HG03575 (cell line): ENCODE results near the gene CDH13.

ENCODE experiments used
- ATAC-seq: cut with Tn5 transposase; IDR thresholded peaks from one replicate; pipeline ENCODE4 v1.9.1; 2021; ENCODE audit not compliant: unreplicated experiment, insufficient number of reproducible peaks, low FRiP score; ENCODE audit errors: extremely low read depth

Gene CDH13

DNA sequence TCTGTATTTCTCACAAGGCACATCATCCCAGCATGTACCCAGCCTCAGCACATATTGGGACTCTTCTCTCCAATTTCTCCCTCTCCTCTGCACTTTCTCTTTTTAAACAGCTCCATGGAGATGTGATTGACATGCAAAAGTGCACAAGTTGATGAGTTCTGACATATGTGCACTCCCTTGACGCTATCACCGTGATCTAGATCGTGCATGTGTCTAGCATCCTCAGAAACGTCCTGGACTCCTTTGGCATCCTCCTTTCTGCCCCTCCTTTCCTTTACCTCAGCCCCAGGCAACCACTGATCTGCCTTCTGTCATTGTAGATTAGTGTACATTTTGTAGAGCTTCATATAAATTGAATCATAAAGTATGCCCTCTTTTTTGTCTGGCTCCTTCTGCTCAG, 1073.0 kb downstream of the CDH13 start:
- no peak for ATAC-seq

- no peak for ATAC-seq
These were observed 1074.1 kb downstream of the CDH13 start for GRCh38 chr16:83700918-83701317.

DNA sequence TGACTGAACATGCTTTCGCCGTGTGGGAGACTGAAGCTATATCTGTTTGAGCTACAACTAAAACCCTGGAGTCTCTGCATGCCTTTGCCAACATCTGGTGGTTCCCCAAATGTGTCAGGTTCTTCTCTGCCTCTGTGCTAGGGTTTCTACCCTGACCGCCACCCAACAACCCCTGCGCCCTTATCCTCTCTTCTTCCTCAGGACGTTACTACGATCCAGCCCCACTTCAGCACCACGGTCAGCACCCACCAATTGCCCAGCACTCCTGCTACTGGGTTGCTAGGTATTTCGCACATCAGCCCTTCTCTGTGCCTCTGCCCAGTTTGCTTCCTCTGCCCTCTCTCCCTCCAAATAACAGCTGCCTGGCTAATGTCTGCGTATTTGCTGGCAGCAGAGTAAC, 1074.7 kb downstream of the CDH13 start:
- ATAC-seq = no peak

GRCh38 chr16:83704656-83705055, 1077.9 kb downstream of the CDH13 start:
- ATAC-seq = no peak

- ATAC-seq = no peak
These were observed 1079.1 kb downstream of the CDH13 start for GRCh38 chr16:83705856-83706255.

DNA sequence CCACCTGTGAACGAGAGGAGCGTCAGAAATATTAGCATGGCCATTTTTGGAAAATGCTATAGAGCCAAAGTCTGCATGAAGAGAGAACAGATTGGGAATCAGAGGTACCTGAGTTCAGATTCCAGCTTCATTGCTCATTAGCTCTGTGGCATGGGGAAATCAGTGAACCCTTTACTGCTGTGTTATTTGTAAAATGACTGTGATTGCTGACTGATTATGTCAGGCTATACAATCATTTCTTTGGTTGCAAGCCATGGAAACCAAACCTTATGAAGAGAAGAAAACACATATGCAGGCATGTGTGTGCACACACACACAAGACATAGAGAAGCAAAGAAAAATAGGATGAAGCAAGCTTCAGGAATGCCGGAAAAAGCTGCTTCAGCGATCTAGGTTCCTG, 1079.6 kb downstream of the CDH13 start:
- ATAC-seq = no peak

GRCh38 chr16:83711069-83711468, 1084.3 kb downstream of the CDH13 start:
- no peak for ATAC-seq

DNA sequence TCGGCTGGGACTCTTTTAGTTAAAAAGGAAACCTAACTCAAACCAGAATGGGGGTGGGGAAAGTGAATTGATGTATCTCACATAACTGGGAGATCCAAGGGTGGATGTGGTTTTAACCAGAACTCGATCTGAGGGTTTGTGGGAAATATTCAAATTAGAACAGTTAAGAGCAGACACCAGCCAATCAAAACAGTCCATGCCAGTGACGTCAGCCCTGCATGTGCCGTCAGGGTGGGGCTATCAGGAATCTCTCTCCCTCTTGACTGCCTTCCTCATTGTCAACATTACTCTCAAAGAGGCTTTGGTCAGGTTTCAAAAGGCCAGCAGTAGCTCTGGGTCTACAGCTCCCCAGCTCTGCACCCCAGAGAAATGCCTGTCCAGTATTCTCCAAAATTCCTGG, 1086.8 kb downstream of the CDH13 start:
- ATAC-seq = no peak

DNA sequence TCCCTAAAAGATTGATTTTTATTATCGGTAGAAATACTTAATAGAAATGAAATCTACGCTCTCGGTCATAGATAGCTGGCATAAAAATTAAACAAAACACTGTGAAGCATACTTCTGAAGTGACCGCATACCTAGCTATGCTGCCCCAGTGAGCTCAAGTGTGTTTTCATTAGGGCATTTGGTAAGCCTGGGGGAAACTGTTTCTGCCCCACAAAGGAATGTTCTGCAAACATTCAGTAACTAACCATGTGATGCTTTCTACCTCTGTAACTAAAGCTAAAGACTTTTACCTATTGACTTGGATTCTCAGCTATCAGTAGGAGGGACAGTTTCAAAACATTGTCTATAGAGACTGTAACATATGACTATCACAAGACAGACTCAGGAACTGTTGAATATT, 1087.5 kb downstream of the CDH13 start:
- no peak for ATAC-seq

GRCh38 chr16:83715217-83715920, 1088.6 kb downstream of the CDH13 start:
- ATAC-seq = no peak

- ATAC-seq = no peak
These were observed 1090.5 kb downstream of the CDH13 start for GRCh38 chr16:83717308-83717707.

- no peak for ATAC-seq
These were observed 1091.0 kb downstream of the CDH13 start for GRCh38 chr16:83717814-83718213.

DNA sequence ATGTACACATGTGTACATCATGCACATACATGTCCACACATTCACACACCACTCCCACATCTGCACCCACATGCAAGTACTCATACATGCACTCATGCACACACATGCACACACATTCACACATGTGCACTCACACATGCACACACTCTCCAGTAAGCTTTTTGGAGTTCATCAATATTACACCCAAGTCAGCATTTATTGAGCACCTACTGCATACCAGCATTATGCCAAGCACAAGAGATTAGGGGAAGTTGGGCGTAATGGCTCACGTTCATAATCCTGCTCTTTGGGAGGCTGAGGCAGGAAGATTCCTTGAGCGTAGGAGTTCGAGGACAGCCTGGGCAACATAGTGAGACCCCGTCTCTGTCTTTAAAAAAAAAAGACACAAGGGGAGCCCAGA, 1093.4 kb downstream of the CDH13 start:
- ATAC-seq = no peak

DNA sequence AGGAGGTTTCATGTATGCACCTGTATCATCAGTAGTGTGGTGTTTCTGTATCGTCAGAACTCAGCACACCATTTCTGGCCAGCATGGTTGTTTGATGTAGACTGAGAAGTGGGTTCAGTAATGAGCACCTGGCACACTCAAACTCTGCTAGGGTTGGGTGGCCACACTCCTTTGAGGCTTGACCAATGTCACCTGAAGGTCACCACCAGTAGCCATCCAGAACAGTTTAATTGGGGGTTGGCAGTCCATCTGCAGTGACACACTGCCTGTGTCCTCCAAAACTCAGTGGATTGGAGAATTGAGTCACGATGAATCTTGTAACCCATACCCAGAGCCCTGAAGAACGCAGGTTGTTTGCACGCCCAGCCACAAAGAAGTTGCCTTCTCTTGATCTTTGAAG, 1094.2 kb downstream of the CDH13 start:
- no peak for ATAC-seq

- ATAC-seq = no peak
These were observed 1094.9 kb downstream of the CDH13 start for GRCh38 chr16:83721676-83722075.

DNA sequence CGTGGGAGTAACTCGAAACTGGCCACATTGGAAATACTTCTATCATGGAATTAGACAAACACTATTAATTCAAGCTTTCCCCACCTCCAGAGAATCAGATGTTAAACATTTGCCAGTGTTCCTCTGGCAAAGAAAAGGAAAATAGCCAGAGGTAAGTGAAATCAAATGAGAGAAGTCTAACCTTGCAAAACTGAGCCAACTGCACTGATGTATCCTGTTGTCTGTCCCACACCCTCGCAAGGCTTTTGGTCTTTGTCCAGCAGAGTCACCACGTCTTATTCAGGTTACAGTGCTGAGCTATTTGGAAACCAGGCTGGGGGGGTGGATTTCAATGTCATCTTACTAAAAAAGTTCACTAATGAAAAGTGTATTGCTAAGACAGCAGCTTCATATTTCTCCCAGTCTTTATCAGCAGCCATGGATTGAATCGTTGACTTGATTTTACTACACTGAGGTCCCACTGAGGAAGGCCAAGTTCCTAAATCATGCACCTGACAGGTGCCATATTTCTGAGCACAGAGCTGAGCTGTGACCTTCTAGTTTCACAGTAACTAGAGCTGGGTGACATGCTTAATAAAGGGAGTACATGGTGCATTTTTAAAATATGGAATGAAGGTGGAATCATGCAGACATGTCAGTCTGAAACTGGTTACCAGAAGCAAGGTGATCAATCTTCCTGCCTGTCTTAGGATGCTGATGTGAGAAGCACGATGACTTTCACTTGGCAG, 1095.9 kb downstream of the CDH13 start:
- no peak for ATAC-seq

DNA sequence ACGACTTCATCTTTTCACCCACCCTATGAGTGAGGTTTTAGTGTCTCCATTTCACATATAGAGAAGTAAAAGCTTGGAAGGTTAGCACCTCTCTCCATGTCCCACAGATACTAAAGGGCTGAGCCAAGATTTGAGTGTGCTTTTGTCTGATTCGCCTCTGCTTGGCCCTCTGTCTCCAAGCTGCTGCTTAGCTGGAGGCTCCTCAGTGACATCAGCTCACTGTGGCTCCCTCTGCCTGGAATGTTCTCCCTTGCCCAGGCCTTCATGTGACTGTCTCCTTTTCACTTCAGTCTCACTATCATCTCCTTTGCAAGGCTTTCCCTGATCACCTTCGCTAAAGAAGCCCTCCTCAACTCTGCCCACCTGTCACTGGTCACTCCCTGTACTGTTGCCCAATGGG, 1096.5 kb downstream of the CDH13 start:
- ATAC-seq = no peak

GRCh38 chr16:83723901-83724300, 1097.1 kb downstream of the CDH13 start:
- ATAC-seq = no peak

GRCh38 chr16:83724585-83724984, 1097.8 kb downstream of the CDH13 start:
- ATAC-seq = no peak

GRCh38 chr16:83725313-83725712, 1098.5 kb downstream of the CDH13 start:
- ATAC-seq = no peak

DNA sequence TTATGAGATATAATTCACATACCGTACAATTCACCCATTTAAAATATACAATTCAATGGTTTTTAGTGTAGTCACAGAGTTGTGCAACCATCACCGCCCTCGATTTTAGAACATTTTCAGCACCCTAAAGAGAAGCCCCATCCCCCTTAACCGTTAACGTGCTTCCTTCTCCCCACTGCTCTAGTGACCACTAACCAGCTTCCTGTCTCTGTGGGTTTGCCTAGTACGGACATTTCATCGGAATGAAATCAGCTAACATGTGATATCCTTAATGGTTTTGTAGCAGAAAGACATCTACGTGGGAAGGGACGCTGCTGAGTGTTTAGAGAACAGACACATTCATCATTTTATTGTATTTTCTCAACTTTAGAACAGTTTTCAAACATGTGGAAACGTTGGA, 1100.2 kb downstream of the CDH13 start:
- no peak for ATAC-seq
